Measurements from ENCODE around the gene HOOK2. TPM values are rescaled to one million over a fixed set of nuclear protein-coding genes. Genes with fewer than 3 reads are reported as not detected.
A peak's percentile ranks its signal among the peaks of the same experiment; 100 is the strongest.

Gene HOOK2
- total and polyA plus RNA-seq, 2 of the 13 experiments (the other 11 are each of a cell fraction or from before 2014, with no cell fraction given): 9.2 to 12.9 TPM

DNA sequence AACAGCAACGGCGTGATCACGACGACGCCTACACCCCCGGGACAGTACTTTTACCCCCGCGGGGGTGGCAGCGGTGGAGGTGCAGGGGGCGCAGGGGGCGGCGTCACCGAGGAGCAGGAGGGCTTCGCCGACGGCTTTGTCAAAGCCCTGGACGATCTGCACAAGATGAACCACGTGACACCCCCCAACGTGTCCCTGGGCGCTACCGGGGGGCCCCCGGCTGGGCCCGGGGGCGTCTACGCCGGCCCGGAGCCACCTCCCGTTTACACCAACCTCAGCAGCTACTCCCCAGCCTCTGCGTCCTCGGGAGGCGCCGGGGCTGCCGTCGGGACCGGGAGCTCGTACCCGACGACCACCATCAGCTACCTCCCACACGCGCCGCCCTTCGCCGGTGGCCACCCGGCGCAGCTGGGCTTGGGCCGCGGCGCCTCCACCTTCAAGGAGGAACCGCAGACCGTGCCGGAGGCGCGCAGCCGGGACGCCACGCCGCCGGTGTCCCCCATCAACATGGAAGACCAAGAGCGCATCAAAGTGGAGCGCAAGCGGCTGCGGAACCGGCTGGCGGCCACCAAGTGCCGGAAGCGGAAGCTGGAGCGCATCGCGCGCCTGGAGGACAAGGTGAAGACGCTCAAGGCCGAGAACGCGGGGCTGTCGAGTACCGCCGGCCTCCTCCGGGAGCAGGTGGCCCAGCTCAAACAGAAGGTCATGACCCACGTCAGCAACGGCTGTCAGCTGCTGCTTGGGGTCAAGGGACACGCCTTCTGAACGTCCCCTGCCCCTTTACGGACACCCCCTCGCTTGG lies 16.9 kb upstream of the HOOK2 start (continued):
- TF ChIP-seq, protein P1, sequence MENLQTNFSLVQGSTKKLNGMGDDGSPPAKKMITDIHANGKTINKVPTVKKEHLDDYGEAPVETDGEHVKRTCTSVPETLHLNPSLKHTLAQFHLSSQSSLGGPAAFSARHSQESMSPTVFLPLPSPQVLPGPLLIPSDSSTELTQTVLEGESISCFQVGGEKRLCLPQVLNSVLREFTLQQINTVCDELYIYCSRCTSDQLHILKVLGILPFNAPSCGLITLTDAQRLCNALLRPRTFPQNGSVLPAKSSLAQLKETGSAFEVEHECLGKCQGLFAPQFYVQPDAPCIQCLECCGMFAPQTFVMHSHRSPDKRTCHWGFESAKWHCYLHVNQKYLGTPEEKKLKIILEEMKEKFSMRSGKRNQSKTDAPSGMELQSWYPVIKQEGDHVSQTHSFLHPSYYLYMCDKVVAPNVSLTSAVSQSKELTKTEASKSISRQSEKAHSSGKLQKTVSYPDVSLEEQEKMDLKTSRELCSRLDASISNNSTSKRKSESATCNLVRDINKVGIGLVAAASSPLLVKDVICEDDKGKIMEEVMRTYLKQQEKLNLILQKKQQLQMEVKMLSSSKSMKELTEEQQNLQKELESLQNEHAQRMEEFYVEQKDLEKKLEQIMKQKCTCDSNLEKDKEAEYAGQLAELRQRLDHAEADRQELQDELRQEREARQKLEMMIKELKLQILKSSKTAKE (CRISPR knock-in tag; IDR thresholded peaks at IDR 0.05; ENCODE audit: borderline replicate concordance): 0 out of 2 replicates have a peak, but pooled peaks have one; percentile 18
- 0 out of 2 replicates have a peak, but pooled peaks have one; percentile 55 for TF ChIP-seq ZNF263 (CRISPR knock-in tag; IDR thresholded peaks at IDR 0.05)
- TF ChIP-seq ZNF17 (CRISPR knock-in tag; IDR thresholded peaks at IDR 0.05): no peak
- 0 out of 2 replicates have a peak, but pooled peaks have one; percentile 47 for TF ChIP-seq ISX (CRISPR knock-in tag; conservative IDR thresholded peaks at IDR 0.05)
- TF ChIP-seq ZNF841 (CRISPR knock-in tag; IDR thresholded peaks at IDR 0.05; ENCODE audit: borderline replicate concordance): no peak
- TF ChIP-seq ZFX (CRISPR knock-in tag; IDR thresholded peaks at IDR 0.05; ENCODE audit: low read depth): peak; percentile 72
- no peak for TF ChIP-seq HNRNPUL1 (IDR thresholded peaks at IDR 0.05; ENCODE audit: low read depth, low read length)
- TF ChIP-seq ARNTL (CRISPR knock-in tag; IDR thresholded peaks at IDR 0.05): no peak
- peak; percentile 58 for TF ChIP-seq CCDC6 (CRISPR knock-in tag; IDR thresholded peaks at IDR 0.05)
- peak; percentile 79; the same call in 1 of the 2 replicates for TF ChIP-seq MZF1 (CRISPR knock-in tag; IDR thresholded peaks at IDR 0.05; ENCODE audit: borderline replicate concordance)
- TF ChIP-seq NR2F2 (IDR thresholded peaks at IDR 0.05; ENCODE audit: borderline replicate concordance, low read depth): no peak; the same call in 1 of the 2 replicates
- peak; percentile 20; the same call in 1 of the 2 replicates for TF ChIP-seq ESRRA (CRISPR knock-in tag; IDR thresholded peaks at IDR 0.05; ENCODE audit: low read depth)
- TF ChIP-seq ZNF121 (CRISPR knock-in tag; IDR thresholded peaks at IDR 0.05): no peak
- TF ChIP-seq NBN (conservative IDR thresholded peaks at IDR 0.05): no peak
- TF ChIP-seq, protein P2, sequence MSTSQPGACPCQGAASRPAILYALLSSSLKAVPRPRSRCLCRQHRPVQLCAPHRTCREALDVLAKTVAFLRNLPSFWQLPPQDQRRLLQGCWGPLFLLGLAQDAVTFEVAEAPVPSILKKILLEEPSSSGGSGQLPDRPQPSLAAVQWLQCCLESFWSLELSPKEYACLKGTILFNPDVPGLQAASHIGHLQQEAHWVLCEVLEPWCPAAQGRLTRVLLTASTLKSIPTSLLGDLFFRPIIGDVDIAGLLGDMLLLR (CRISPR knock-in tag; IDR thresholded peaks at IDR 0.05): peak; percentile 90
- TF ChIP-seq, protein P3, sequence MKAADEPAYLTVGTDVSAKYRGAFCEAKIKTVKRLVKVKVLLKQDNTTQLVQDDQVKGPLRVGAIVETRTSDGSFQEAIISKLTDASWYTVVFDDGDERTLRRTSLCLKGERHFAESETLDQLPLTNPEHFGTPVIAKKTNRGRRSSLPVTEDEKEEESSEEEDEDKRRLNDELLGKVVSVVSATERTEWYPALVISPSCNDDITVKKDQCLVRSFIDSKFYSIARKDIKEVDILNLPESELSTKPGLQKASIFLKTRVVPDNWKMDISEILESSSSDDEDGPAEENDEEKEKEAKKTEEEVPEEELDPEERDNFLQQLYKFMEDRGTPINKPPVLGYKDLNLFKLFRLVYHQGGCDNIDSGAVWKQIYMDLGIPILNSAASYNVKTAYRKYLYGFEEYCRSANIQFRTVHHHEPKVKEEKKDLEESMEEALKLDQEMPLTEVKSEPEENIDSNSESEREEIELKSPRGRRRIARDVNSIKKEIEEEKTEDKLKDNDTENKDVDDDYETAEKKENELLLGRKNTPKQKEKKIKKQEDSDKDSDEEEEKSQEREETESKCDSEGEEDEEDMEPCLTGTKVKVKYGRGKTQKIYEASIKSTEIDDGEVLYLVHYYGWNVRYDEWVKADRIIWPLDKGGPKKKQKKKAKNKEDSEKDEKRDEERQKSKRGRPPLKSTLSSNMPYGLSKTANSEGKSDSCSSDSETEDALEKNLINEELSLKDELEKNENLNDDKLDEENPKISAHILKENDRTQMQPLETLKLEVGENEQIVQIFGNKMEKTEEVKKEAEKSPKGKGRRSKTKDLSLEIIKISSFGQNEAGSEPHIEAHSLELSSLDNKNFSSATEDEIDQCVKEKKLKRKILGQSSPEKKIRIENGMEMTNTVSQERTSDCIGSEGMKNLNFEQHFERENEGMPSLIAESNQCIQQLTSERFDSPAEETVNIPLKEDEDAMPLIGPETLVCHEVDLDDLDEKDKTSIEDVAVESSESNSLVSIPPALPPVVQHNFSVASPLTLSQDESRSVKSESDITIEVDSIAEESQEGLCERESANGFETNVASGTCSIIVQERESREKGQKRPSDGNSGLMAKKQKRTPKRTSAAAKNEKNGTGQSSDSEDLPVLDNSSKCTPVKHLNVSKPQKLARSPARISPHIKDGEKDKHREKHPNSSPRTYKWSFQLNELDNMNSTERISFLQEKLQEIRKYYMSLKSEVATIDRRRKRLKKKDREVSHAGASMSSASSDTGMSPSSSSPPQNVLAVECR (CRISPR knock-in tag; IDR thresholded peaks at IDR 0.05; ENCODE audit: borderline replicate concordance): peak; percentile 86
- no peak for TF ChIP-seq NFYB (CRISPR knock-in tag; IDR thresholded peaks at IDR 0.05)
- TF ChIP-seq SOX5 (CRISPR knock-in tag; IDR thresholded peaks at IDR 0.05; ENCODE audit: borderline replicate concordance): no peak; the same call in 1 of the 2 replicates
- TF ChIP-seq, protein P4, sequence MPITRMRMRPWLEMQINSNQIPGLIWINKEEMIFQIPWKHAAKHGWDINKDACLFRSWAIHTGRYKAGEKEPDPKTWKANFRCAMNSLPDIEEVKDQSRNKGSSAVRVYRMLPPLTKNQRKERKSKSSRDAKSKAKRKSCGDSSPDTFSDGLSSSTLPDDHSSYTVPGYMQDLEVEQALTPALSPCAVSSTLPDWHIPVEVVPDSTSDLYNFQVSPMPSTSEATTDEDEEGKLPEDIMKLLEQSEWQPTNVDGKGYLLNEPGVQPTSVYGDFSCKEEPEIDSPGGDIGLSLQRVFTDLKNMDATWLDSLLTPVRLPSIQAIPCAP (CRISPR knock-in tag; IDR thresholded peaks at IDR 0.05; ENCODE audit: low read depth): no peak
- TF ChIP-seq, protein P5, sequence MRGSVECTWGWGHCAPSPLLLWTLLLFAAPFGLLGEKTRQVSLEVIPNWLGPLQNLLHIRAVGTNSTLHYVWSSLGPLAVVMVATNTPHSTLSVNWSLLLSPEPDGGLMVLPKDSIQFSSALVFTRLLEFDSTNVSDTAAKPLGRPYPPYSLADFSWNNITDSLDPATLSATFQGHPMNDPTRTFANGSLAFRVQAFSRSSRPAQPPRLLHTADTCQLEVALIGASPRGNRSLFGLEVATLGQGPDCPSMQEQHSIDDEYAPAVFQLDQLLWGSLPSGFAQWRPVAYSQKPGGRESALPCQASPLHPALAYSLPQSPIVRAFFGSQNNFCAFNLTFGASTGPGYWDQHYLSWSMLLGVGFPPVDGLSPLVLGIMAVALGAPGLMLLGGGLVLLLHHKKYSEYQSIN (CRISPR knock-in tag; IDR thresholded peaks at IDR 0.05; ENCODE audit: borderline replicate concordance): no peak
- peak; percentile 62; the same call in 1 of the 2 replicates for TF ChIP-seq MEF2D (CRISPR knock-in tag; IDR thresholded peaks at IDR 0.05)

All from HepG2 (cell line).